ENCODE measurements around the gene CDPF1.

DNA sequence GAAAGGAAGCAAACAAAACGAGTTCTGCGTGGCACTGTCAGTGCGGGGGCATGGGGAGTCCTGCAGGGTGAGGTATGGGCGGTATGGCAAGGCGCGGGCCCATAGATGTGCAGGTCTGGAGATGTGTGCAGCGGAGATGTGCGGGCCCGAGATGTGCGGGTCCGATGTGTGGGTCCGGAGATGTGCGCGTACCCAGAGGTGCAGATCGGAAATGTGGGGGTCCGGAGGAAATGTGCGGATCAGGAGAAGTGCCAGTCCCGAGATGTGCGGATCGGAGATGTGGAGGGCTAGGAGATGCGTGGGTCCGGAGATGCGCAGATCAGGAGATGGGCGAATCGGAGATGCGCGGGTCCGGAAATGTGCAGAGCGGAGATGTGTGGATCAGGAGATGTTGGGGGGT lies 35.9 kb downstream of the CDPF1 start:
- no peak for TF ChIP-seq ZFX (IDR thresholded peaks at IDR 0.05)
- TF ChIP-seq, protein P1, sequence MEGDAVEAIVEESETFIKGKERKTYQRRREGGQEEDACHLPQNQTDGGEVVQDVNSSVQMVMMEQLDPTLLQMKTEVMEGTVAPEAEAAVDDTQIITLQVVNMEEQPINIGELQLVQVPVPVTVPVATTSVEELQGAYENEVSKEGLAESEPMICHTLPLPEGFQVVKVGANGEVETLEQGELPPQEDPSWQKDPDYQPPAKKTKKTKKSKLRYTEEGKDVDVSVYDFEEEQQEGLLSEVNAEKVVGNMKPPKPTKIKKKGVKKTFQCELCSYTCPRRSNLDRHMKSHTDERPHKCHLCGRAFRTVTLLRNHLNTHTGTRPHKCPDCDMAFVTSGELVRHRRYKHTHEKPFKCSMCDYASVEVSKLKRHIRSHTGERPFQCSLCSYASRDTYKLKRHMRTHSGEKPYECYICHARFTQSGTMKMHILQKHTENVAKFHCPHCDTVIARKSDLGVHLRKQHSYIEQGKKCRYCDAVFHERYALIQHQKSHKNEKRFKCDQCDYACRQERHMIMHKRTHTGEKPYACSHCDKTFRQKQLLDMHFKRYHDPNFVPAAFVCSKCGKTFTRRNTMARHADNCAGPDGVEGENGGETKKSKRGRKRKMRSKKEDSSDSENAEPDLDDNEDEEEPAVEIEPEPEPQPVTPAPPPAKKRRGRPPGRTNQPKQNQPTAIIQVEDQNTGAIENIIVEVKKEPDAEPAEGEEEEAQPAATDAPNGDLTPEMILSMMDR (conservative IDR thresholded peaks at IDR 0.05): no peak
